KBM-7 (cell line): ENCODE results near the gene MRS2.
"Not testable (repeated sequence)": the region's sequence is repeated elsewhere in the genome, so short reads cannot be mapped to it uniquely, and the experiment has no call there.

Experiments used
- DNase-seq: peaks from one replicate; pipeline ENCODE4 v3.0.0-alpha.2; 2015
- in situ Hi-C: fragments of 300-500 bp; cut with MboI; formaldehyde crosslinking; loops from 2 replicates; pipeline ENCODE4 v1.14.3; 2020; ENCODE audit warnings: low sequenced_read_pairs, low pct_unique_long_range_greater_than_20kb, mixed read lengths

MRS2 gene

GRCh38 chr6:24384369-24385130 is 18.2 kb upstream of the MRS2 start:
- DNase-seq, in situ Hi-C loops: not testable (repeated sequence)

- DNase-seq: no peak
- in situ Hi-C loops: no loop called here
These were observed 17.0 kb upstream of the MRS2 start for GRCh38 chr6:24385536-24386269.

- no peak for DNase-seq
- in situ Hi-C loops: no loop called here
These were observed 14.9 kb upstream of the MRS2 start for GRCh38 chr6:24387818-24388217.

GRCh38 chr6:24391208-24391607 is 11.5 kb upstream of the MRS2 start:
- no peak for DNase-seq
- in situ Hi-C loops: no loop called here

GRCh38 chr6:24391756-24392405 is 10.9 kb upstream of the MRS2 start:
- DNase-seq: no peak
- in situ Hi-C loops: no loop called here

GRCh38 chr6:24394061-24394779 is 8.5 kb upstream of the MRS2 start:
- in situ Hi-C loops: no loop called here
- no peak for DNase-seq

- no peak for DNase-seq
- in situ Hi-C loops: no loop called here
These were observed 7.8 kb upstream of the MRS2 start for GRCh38 chr6:24394780-24395437.

- in situ Hi-C loops: no loop called here
These were observed 5.9 kb upstream of the MRS2 start for GRCh38 chr6:24396824-24397223.

GRCh38 chr6:24397631-24398030 is 5.1 kb upstream of the MRS2 start:
- no peak for DNase-seq
- in situ Hi-C loops: no loop called here

More at GRCh38 chr6:24396824-24397223, 5.9 kb upstream of the MRS2 start:
- DNase-seq: no peak

GRCh38 chr6:24400045-24401039 is 2.4 kb upstream of the MRS2 start:
- in situ Hi-C loops: not testable (repeated sequence)
- peak; percentile 41 for DNase-seq

GRCh38 chr6:24401458-24401857 is 1.3 kb upstream of the MRS2 start:
- no peak for DNase-seq
- in situ Hi-C loops: no loop called here

- DNase-seq: no peak
- in situ Hi-C loops: no loop called here
These were observed 727 bp downstream of the MRS2 start for GRCh38 chr6:24403501-24403824.

- DNase-seq: no peak
- in situ Hi-C loops: no loop called here
These were observed 2.5 kb downstream of the MRS2 start for GRCh38 chr6:24405262-24405661.

GRCh38 chr6:24408719-24409410 is 6.1 kb downstream of the MRS2 start:
- DNase-seq: no peak
- in situ Hi-C loops: no loop called here

- in situ Hi-C loops: no loop called here
- no peak for DNase-seq
These were observed 7.9 kb downstream of the MRS2 start for GRCh38 chr6:24410622-24411021.

- no peak for DNase-seq
- in situ Hi-C loops: no loop called here
These were observed 9.6 kb downstream of the MRS2 start for GRCh38 chr6:24412294-24412693.

- DNase-seq, in situ Hi-C loops: not testable (repeated sequence)
These were observed 11.8 kb downstream of the MRS2 start for GRCh38 chr6:24414531-24414930.
